Measurements from ENCODE around the gene KCTD11. TPM values are rescaled to one million over a fixed set of nuclear protein-coding genes. Genes with fewer than 3 reads are reported as not detected.

The KCTD11 gene
- total RNA-seq, 1 experiment from 2014 or later = 5.4 TPM

DNA sequence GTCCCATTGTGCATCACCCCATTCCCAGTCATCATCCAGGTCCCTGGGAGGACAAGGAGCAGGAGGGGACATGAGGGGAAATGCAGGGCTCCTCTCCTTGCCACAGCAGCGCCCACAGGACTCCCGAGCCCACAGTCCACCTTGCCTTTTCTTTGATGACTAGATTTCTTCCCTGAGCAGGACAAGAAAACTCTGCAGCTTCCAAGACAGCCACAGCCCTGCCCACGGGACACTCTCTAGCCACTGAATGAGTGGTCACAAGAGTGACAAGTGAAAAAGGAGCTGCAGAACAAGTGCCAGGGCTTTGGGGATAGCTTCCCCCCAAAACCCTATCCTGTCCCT is 27.6 kb upstream of the KCTD11 start:
- Histone ChIP-seq H3K9ac (ENCODE audit: low read length) (no peak overlapping the region), H3K9me2 (ENCODE audit: insufficient read depth) (no peaks in the 10 kb centered on the region), H3K27me3 (ENCODE audit: insufficient read depth, low read length) (no peaks in the 10 kb centered on the region), H4K20me1 (ENCODE audit: insufficient read depth) (no peaks in the 10 kb centered on the region), H3K36me3 (ENCODE audit: control insufficient read depth in 1 of 2, insufficient read depth in 2 of 2, low read length in 2 of 2) (peaks cover 24 to 50% of the 10 kb centered on the region in 2 experiments; a peak in 3 of 4 replicates), H2AFZ (ENCODE audit: low read depth, low read length, poor library complexity, severe bottlenecking) (no peak overlapping the region), H3K4me2 (ENCODE audit: low read length) (no peak overlapping the region), H3K79me2 (ENCODE audit: insufficient read depth, low read length) (peaks cover 20% of the 10 kb centered on the region; the same call in 1 of the 2 replicates), H3K4me1 (ENCODE audit: control insufficient read depth in 1 of 2, insufficient read depth in 2 of 2, low read length in 2 of 2) (peaks cover 0 to 12% of the 10 kb centered on the region in 2 experiments; a peak in 3 of 4 replicates), H3K4me3 (replicated peaks in 1 of 2; ENCODE audit: low read depth in 1 of 2, low read length in 2 of 2) (no peak overlapping the region), H3K27ac (ENCODE audit: low read depth, low read length) (peak overlapping the region; percentile 29; the same call in 1 of the 2 replicates), H3K9me3 (ENCODE audit: control insufficient read depth in 1 of 2, insufficient read depth in 1 of 2, low read depth in 1 of 2, low read length in 2 of 2) (no peaks in the 10 kb centered on the region)
- intact Hi-C loops (cut with micrococcal nuclease) = no loop called here
- no TSS peak for BruUV-seq (replicated peaks)
- ChIA-PET RAD21 (ENCODE audit: low non-redundant PET in 1 of 2, low total read pairs in 2 of 2, uncharacterized antibody in 2 of 2, unreplicated experiment in 2 of 2) (no interaction called here), CTCF (interaction anchor here (0.7 to 1.2 kb wide), 3 partner anchors 10 to 236 kb away, joined by 3 to 4 read pairs (median 3); no protein-coding TSS in a partner anchor), POLR2A (no interaction called here)
- ATAC-seq (no peak), DNase-seq (ENCODE audit: low read depth, low spot score) (no peak)
- TF ChIP-seq CTCF (IDR thresholded peaks at IDR 0.05 in 2 of 3, conservative IDR thresholded peaks at IDR 0.05 in 1 of 3; ENCODE audit: borderline replicate concordance in 1 of 3, insufficient read depth in 1 of 3, low read depth in 2 of 3, low read length in 2 of 3) (no peak), ELF1 (IDR thresholded peaks at IDR 0.05; ENCODE audit: borderline replicate concordance, low read depth) (no peak), FOSL1 (IDR thresholded peaks at IDR 0.05; ENCODE audit: low read depth) (no peak), CBX3 (IDR thresholded peaks at IDR 0.05; ENCODE audit: low read depth) (no peak), YY1 (IDR thresholded peaks at IDR 0.05; ENCODE audit: extremely low read depth, insufficient replicate concordance, low read depth, low read length) (no peak), RAD21 (IDR thresholded peaks at IDR 0.05; ENCODE audit: low read depth) (no peak)

GRCh38 chr17:7325031-7325528 is 26.9 kb upstream of the KCTD11 start:
- ATAC-seq (no peak), DNase-seq (ENCODE audit: low read depth, low spot score) (no peak)
- Histone ChIP-seq H3K9ac (ENCODE audit: low read length) (no peak overlapping the region), H3K4me1 (ENCODE audit: control insufficient read depth in 1 of 2, insufficient read depth in 2 of 2, low read length in 2 of 2) (peaks cover 0 to 18% of the 10 kb centered on the region in 2 experiments; a peak in 3 of 4 replicates), H4K20me1 (ENCODE audit: insufficient read depth) (no peaks in the 10 kb centered on the region), H3K27ac (ENCODE audit: low read depth, low read length) (peak overlapping the region; percentile 29; the same call in 1 of the 2 replicates), H2AFZ (ENCODE audit: low read depth, low read length, poor library complexity, severe bottlenecking) (no peak overlapping the region), H3K9me2 (ENCODE audit: insufficient read depth) (no peaks in the 10 kb centered on the region), H3K79me2 (ENCODE audit: insufficient read depth, low read length) (peaks cover 20% of the 10 kb centered on the region; the same call in 1 of the 2 replicates), H3K27me3 (ENCODE audit: insufficient read depth, low read length) (no peaks in the 10 kb centered on the region), H3K36me3 (ENCODE audit: control insufficient read depth in 1 of 2, insufficient read depth in 2 of 2, low read length in 2 of 2) (peaks cover 24 to 49% of the 10 kb centered on the region in 2 experiments; a peak in 3 of 4 replicates), H3K4me3 (replicated peaks in 1 of 2; ENCODE audit: low read depth in 1 of 2, low read length in 2 of 2) (no peak overlapping the region), H3K4me2 (ENCODE audit: low read length) (no peak overlapping the region), H3K9me3 (ENCODE audit: control insufficient read depth in 1 of 2, insufficient read depth in 1 of 2, low read depth in 1 of 2, low read length in 2 of 2) (no peaks in the 10 kb centered on the region)
- no TSS peak for BruUV-seq (replicated peaks)
- ChIA-PET RAD21 (ENCODE audit: low non-redundant PET in 1 of 2, low total read pairs in 2 of 2, uncharacterized antibody in 2 of 2, unreplicated experiment in 2 of 2) (no interaction called here), POLR2A (no interaction called here), CTCF (interaction anchor here (0.7 to 1.2 kb wide), 3 partner anchors 11 to 236 kb away, joined by 3 to 4 read pairs (median 3); no protein-coding TSS in a partner anchor)
- intact Hi-C loops (cut with micrococcal nuclease) = no loop called here
- no peak for TF ChIP-seq CBX3 (IDR thresholded peaks at IDR 0.05; ENCODE audit: low read depth)
- TF ChIP-seq, protein P1, sequence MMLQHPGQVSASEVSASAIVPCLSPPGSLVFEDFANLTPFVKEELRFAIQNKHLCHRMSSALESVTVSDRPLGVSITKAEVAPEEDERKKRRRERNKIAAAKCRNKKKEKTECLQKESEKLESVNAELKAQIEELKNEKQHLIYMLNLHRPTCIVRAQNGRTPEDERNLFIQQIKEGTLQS (IDR thresholded peaks at IDR 0.05) = no peak
- TF ChIP-seq, protein P2, sequence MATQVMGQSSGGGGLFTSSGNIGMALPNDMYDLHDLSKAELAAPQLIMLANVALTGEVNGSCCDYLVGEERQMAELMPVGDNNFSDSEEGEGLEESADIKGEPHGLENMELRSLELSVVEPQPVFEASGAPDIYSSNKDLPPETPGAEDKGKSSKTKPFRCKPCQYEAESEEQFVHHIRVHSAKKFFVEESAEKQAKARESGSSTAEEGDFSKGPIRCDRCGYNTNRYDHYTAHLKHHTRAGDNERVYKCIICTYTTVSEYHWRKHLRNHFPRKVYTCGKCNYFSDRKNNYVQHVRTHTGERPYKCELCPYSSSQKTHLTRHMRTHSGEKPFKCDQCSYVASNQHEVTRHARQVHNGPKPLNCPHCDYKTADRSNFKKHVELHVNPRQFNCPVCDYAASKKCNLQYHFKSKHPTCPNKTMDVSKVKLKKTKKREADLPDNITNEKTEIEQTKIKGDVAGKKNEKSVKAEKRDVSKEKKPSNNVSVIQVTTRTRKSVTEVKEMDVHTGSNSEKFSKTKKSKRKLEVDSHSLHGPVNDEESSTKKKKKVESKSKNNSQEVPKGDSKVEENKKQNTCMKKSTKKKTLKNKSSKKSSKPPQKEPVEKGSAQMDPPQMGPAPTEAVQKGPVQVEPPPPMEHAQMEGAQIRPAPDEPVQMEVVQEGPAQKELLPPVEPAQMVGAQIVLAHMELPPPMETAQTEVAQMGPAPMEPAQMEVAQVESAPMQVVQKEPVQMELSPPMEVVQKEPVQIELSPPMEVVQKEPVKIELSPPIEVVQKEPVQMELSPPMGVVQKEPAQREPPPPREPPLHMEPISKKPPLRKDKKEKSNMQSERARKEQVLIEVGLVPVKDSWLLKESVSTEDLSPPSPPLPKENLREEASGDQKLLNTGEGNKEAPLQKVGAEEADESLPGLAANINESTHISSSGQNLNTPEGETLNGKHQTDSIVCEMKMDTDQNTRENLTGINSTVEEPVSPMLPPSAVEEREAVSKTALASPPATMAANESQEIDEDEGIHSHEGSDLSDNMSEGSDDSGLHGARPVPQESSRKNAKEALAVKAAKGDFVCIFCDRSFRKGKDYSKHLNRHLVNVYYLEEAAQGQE (IDR thresholded peaks at IDR 0.05; ENCODE audit: low read depth) = no peak
- TF ChIP-seq, protein P3, sequence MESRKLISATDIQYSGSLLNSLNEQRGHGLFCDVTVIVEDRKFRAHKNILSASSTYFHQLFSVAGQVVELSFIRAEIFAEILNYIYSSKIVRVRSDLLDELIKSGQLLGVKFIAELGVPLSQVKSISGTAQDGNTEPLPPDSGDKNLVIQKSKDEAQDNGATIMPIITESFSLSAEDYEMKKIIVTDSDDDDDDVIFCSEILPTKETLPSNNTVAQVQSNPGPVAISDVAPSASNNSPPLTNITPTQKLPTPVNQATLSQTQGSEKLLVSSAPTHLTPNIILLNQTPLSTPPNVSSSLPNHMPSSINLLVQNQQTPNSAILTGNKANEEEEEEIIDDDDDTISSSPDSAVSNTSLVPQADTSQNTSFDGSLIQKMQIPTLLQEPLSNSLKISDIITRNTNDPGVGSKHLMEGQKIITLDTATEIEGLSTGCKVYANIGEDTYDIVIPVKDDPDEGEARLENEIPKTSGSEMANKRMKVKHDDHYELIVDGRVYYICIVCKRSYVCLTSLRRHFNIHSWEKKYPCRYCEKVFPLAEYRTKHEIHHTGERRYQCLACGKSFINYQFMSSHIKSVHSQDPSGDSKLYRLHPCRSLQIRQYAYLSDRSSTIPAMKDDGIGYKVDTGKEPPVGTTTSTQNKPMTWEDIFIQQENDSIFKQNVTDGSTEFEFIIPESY (IDR thresholded peaks at IDR 0.05; ENCODE audit: extremely low read depth, insufficient replicate concordance, low read length) = no peak
- no peak for TF ChIP-seq EGR1 (IDR thresholded peaks at IDR 0.05; ENCODE audit: low read depth)
- TF ChIP-seq, protein P4, sequence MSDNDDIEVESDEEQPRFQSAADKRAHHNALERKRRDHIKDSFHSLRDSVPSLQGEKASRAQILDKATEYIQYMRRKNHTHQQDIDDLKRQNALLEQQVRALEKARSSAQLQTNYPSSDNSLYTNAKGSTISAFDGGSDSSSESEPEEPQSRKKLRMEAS (IDR thresholded peaks at IDR 0.05) = no peak
